HG03159 (cell line): ENCODE measurements around the gene RAB34.
A peak's percentile ranks its signal among the peaks of the same experiment; 100 is the strongest.
"Not testable (repeated sequence)": the region's sequence is repeated elsewhere in the genome, so short reads cannot be mapped to it uniquely, and the experiment has no call there.

ENCODE experiments used
- ATAC-seq: cut with Tn5 transposase; IDR thresholded peaks from one replicate; pipeline ENCODE4 v1.9.1; 2021; ENCODE audit warnings: mild to moderate bottlenecking, moderate library complexity; ENCODE audit not compliant: unreplicated experiment

Gene RAB34

GRCh38 chr17:28728364-28729200, 10.9 kb upstream of the RAB34 start, which contains the start of gene NEK8:
TSS of gene NEK8 (plus strand) at chr17:28728788. CDS start at chr17:28728814, 26 bp downstream.
- ATAC-seq, result peak; percentile 34

GRCh38 chr17:28726627-28727491, 9.2 kb upstream of the RAB34 start:
- ATAC-seq, result peak; percentile 38

GRCh38 chr17:28726226-28726626, 8.6 kb upstream of the RAB34 start, which contains the start of gene TLCD1:
TSS of gene TLCD1 (minus strand) at chr17:28726233. CDS start at chr17:28726097, 136 bp downstream.
- ATAC-seq, result no peak

- ATAC-seq, result no peak
These were observed 8.1 kb upstream of the RAB34 start for GRCh38 chr17:28725660-28726225.

GRCh38 chr17:28725166-28725659, 7.5 kb upstream of the RAB34 start:
- no peak for ATAC-seq

GRCh38 chr17:28724500-28725165, 7.0 kb upstream of the RAB34 start:
- ATAC-seq, result no peak

- ATAC-seq, result not testable (repeated sequence)
These were observed 6.3 kb upstream of the RAB34 start for GRCh38 chr17:28723836-28724499.

- ATAC-seq, result no peak
These were observed 5.6 kb upstream of the RAB34 start for GRCh38 chr17:28723159-28723835.

GRCh38 chr17:28722417-28723158, 4.9 kb upstream of the RAB34 start:
- ATAC-seq, result no peak

GRCh38 chr17:28720997-28721329, 3.3 kb upstream of the RAB34 start:
- not testable (repeated sequence) for ATAC-seq

GRCh38 chr17:28720247-28720996, 2.8 kb upstream of the RAB34 start:
- no peak for ATAC-seq

GRCh38 chr17:28719021-28719433, 1.4 kb upstream of the RAB34 start:
- no peak for ATAC-seq

- ATAC-seq, result no peak
These were observed 809 bp upstream of the RAB34 start for GRCh38 chr17:28718333-28719020.

- no peak for ATAC-seq
These were observed 709 bp downstream of the RAB34 start for GRCh38 chr17:28716740-28717577.

- no peak for ATAC-seq
These were observed 2.5 kb downstream of the RAB34 start for GRCh38 chr17:28715217-28715616.

- no peak for ATAC-seq
These were observed 3.4 kb downstream of the RAB34 start for GRCh38 chr17:28714281-28714680.
